ENCODE data around the gene GEMIN7.
"Not testable (repeated sequence)": the region's sequence is repeated elsewhere in the genome, so short reads cannot be mapped to it uniquely, and the experiment has no call there.

Gene GEMIN7

GRCh38 chr19:45104658-45105349, 25.7 kb downstream of the GEMIN7 start:
- peak in 1 of 14 donors; percentile 71 for DNase-seq

GRCh38 chr19:45106363-45106762, 27.3 kb downstream of the GEMIN7 start:
- DNase-seq = not testable (repeated sequence)

- DNase-seq = no peak
Observed at GRCh38 chr19:45107621-45108150, 28.6 kb downstream of the GEMIN7 start.

GRCh38 chr19:45110851-45111266, 31.8 kb downstream of the GEMIN7 start:
- DNase-seq = peak in 1 of 14 donors; percentile 83

GRCh38 chr19:45112111-45112827, 33.2 kb downstream of the GEMIN7 start:
- DNase-seq = no peak

GRCh38 chr19:45113628-45114027, 34.6 kb downstream of the GEMIN7 start:
- no peak for DNase-seq

GRCh38 chr19:45114116-45114515, 35.1 kb downstream of the GEMIN7 start:
- DNase-seq = peak in 1 of 14 donors; percentile 10

GRCh38 chr19:45115809-45116615, 37.0 kb downstream of the GEMIN7 start:
- no peak for DNase-seq

- DNase-seq = peak in 1 of 14 donors; percentile 53
Observed at GRCh38 chr19:45117167-45117594, 38.1 kb downstream of the GEMIN7 start.

GRCh38 chr19:45117671-45118070, 38.6 kb downstream of the GEMIN7 start:
- DNase-seq = peak in 1 of 14 donors; percentile 54

- peak in 1 of 14 donors; percentile 65 for DNase-seq
Observed at GRCh38 chr19:45118106-45118505, 39.0 kb downstream of the GEMIN7 start.

- DNase-seq = peak in 1 of 14 donors; percentile 65
Observed at GRCh38 chr19:45118591-45119355, 39.7 kb downstream of the GEMIN7 start.

- no peak for DNase-seq
Observed at GRCh38 chr19:45119582-45119981, 40.5 kb downstream of the GEMIN7 start.

GRCh38 chr19:45121827-45122345, 42.8 kb downstream of the GEMIN7 start:
- no peak for DNase-seq

GRCh38 chr19:45122832-45123231, 43.8 kb downstream of the GEMIN7 start:
- DNase-seq = no peak

- no peak for DNase-seq
Observed at GRCh38 chr19:45123440-45123850, 44.4 kb downstream of the GEMIN7 start.

GRCh38 chr19:45124021-45124420, 45.0 kb downstream of the GEMIN7 start:
- DNase-seq = no peak

GRCh38 chr19:45125360-45125759, 46.3 kb downstream of the GEMIN7 start:
- peak in 1 of 14 donors; percentile 25 for DNase-seq

GRCh38 chr19:45125975-45126493, 47.0 kb downstream of the GEMIN7 start:
- DNase-seq = peak in 6 of 14 donors; percentile 5 to 26 (median 12)

GRCh38 chr19:45126654-45127053, 47.6 kb downstream of the GEMIN7 start:
- DNase-seq = no peak

- DNase-seq = no peak
Observed at GRCh38 chr19:45128146-45128545, 49.1 kb downstream of the GEMIN7 start.
